Measurements from ENCODE around the gene EDN2.

DNA sequence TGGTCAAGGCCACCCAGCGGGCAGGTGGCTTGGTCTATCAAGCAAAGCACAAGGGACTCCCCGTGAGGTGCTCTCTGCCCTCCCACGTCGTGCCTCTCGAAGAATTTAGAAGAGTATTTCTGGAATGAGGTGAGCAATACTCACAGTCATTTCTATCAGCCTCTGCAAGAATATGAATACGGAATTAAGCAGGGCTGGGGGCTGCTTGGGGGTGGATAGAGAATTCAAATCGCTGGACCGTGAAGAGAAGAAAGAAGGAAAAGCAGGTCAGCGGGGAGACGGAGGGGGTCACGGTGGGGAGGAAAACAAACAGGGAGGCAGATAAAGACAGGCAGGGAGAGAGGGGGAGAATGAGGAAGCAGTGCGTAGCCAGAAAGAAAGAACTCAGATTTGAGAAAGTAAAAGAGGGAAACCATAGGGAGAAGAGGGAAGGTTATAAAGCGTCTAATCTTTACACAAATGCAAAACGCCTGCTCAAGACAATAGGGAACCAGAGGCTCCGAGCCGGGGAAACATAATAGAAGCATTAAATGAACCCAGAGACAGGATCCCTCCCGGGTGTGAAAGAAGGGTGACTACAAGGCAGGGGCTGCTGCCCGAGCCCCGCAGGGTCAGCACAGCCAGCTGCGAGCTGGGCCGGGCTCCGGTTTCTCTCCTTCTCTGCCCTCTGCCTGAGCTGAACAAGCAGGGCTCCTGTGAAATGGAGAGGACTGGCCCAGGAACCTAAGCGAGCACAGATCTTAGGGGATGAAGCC, 2.1 kb upstream of the EDN2 start:
- TF ChIP-seq YY1 (IDR thresholded peaks at IDR 0.05; ENCODE audit: insufficient read depth, insufficient read length), result no peak
- no peak for TF ChIP-seq SUZ12 (IDR thresholded peaks at IDR 0.05; ENCODE audit: extremely low read depth, insufficient read depth, insufficient read length)

All from NT2/D1 (cell line).